Loucy (cell line): ENCODE measurements around the gene GLOD4.

ENCODE experiments used
- H2AFZ ChIP-seq: fragments of 200-600 bp; sonication (generic); 2 replicates; pipeline ENCODE4 v1.6.0; 2016; ENCODE audit warnings: antibody characterized with exemption, mild to moderate bottlenecking, low read length, moderate library complexity
- H3F3A ChIP-seq: fragments of 200-600 bp; 2 replicates; pipeline ENCODE4 v1.6.0; 2016; ENCODE audit warnings: antibody characterized with exemption, low read depth, mild to moderate bottlenecking
- H3K27me3 ChIP-seq: fragments of 200-600 bp; sonication (generic); 2 replicates; pipeline ENCODE4 v1.6.1; 2014; ENCODE audit warnings: low read length, mild to moderate bottlenecking; ENCODE audit not compliant: insufficient read depth, poor library complexity, severe bottlenecking
- H3K36me3 ChIP-seq: fragments of 200-600 bp; sonication (generic); 2 replicates; pipeline ENCODE4 v1.6.1; 2016; ENCODE audit warnings: low read length; ENCODE audit not compliant: insufficient read depth
- H3K4me1 ChIP-seq: fragments of 200-600 bp; sonication (generic); 2 replicates; pipeline ENCODE4 v1.5.1; 2014; ENCODE audit warnings: low read length, mild to moderate bottlenecking; ENCODE audit not compliant: insufficient read depth, poor library complexity, severe bottlenecking
- H3K4me2 ChIP-seq: fragments of 200-600 bp; sonication (generic); 2 replicates; pipeline ENCODE4 v1.6.0; 2014; ENCODE audit warnings: antibody characterized with exemption, low read length, low read depth, mild to moderate bottlenecking; ENCODE audit not compliant: poor library complexity, severe bottlenecking
- H3K4me3 ChIP-seq: fragments of 200-600 bp; sonication (generic); 2 replicates; pipeline ENCODE4 v1.5.1; 2014; ENCODE audit warnings: low read length, mild to moderate bottlenecking, mixed read lengths; ENCODE audit not compliant: poor library complexity, severe bottlenecking
- H3K79me2 ChIP-seq: fragments of 200-600 bp; sonication (generic); 2 replicates; pipeline ENCODE4 v1.6.1; 2014; ENCODE audit warnings: low read length; ENCODE audit not compliant: insufficient read depth
- H3K9ac ChIP-seq: fragments of 200-600 bp; sonication (generic); 2 replicates; pipeline ENCODE4 v1.6.0; 2014; ENCODE audit warnings: mild to moderate bottlenecking, low read depth, low read length, moderate library complexity; ENCODE audit not compliant: poor library complexity, severe bottlenecking
- H3K9me2 ChIP-seq: fragments of 200-600 bp; sonication (generic); replicated peaks from 2 replicates; pipeline ENCODE4 v1.6.1; 2016; ENCODE audit warnings: low read depth, low read length, mixed read lengths
- H3K9me3 ChIP-seq: fragments of 200-600 bp; sonication (generic); 2 replicates; pipeline ENCODE4 v1.6.1; 2014; ENCODE audit warnings: mild to moderate bottlenecking, antibody characterized with exemption, low read length, low read depth; ENCODE audit not compliant: insufficient read depth
- H4K20me1 ChIP-seq: fragments of 200-600 bp; sonication (generic); 2 replicates; pipeline ENCODE4 v1.6.0; 2014; ENCODE audit warnings: antibody characterized with exemption, low read length, mild to moderate bottlenecking; ENCODE audit not compliant: insufficient read depth, poor library complexity, severe bottlenecking
- CTCF ChIP-seq: fragments of 200-600 bp; sonication (generic); conservative IDR thresholded peaks from 2 replicates; pipeline ENCODE4 v1.5.1; 2014; ENCODE audit warnings: mild to moderate bottlenecking, antibody characterized with exemption, low read length
- EZH2phosphoT487 ChIP-seq: fragments of 200-600 bp; IDR thresholded peaks from 2 replicates; pipeline ENCODE4 v1.6.1; 2018; ENCODE audit warnings: antibody characterized with exemption, mild to moderate bottlenecking, moderate library complexity, borderline replicate concordance

Gene GLOD4, protein sequence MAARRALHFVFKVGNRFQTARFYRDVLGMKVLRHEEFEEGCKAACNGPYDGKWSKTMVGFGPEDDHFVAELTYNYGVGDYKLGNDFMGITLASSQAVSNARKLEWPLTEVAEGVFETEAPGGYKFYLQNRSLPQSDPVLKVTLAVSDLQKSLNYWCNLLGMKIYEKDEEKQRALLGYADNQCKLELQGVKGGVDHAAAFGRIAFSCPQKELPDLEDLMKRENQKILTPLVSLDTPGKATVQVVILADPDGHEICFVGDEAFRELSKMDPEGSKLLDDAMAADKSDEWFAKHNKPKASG

DNA sequence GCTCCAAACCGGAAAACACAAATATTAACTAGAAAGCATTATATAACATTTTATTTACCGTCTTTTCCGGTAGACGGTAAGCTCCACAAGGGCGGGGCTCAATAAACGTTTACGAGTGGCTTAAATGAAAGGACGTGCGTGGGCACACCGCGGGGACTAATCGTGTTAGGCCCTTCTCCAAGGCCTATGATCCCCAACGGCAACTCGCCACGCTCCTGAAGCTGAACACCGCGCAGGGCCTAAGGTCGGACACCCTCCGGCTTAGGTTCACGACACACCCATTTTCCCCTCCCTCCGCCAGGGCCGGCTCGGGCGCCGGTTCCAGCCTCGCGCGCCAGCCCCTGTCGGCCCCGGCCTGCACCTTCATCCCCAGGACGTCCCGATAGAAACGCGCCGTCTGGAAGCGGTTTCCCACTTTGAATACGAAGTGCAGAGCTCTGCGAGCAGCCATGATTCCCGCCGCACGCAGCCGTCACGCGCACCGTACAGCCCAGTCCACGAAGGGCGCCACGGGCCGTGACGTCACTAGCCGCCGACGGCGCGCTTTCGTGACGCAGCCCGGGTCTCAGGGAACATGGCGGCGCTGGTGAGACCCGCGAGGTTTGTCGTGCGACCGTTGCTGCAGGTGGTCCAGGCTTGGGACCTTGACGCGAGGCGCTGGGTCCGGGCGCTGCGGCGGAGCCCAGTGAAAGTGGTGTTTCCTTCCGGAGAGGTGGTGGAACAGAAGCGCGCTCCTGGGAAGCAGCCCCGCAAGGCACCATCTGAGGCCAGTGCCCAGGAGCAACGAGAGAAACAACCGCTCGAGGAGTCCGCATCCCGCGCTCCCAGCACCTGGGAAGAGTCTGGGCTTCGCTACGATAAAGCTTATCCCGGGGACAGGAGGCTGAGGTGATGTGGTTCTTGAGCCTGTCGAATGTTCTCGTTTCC lies at the start of gene GLOD4, which contains the start of gene MRM3:
Gene GLOD4, minus strand, starts transcription at position 476 of the 927 bp plus-strand sequence. Its CDS starts 25 bp downstream, at position 451.
Gene MRM3, plus strand, starts transcription at position 549 of the 927 bp plus-strand sequence. Its CDS starts 26 bp downstream, at position 575.
- TF ChIP-seq CTCF = no peak
- TF ChIP-seq EZH2phosphoT487 = no peak
- Histone ChIP-seq H3K36me3 (peaks cover 8% of the 10 kb centered on the region; the same call in 1 of the 2 replicates), H3K9ac (peak within 1 kb of the TSS; percentile 88), H3K4me2 (peak within 1 kb of the TSS; percentile 89), H4K20me1 (peaks cover 4% of the 10 kb centered on the region), H3K27me3 (no peaks in the 10 kb centered on the region), H3K9me3 (no peaks in the 10 kb centered on the region), H3K4me3 (peak within 1 kb of the TSS; percentile 96), H3F3A (no peaks in the 10 kb centered on the region), H3K4me1 (peaks cover 27% of the 10 kb centered on the region), H2AFZ (peak within 1 kb of the TSS; percentile 98), H3K9me2 (no peaks in the 10 kb centered on the region), H3K79me2 (peaks cover 58% of the 10 kb centered on the region)

DNA sequence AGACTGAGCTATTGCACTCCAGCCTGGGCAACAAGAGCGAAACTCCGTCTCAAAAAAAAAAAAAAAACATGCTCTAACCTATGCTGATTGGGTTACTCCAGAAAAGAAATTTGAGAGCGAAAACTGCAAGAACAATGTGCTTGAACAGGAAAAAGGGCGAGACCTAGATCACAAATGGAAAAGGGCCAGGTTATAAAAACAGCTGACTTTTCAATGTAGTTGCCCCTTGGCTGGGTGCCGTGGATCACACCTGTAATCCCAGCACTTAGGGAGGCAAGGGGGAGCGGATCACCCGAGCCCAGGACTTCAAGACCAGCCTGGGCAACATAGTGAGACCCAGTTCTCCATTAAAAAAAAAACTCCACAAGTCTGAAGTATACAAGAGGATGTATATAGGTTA lies 48.9 kb upstream of the GLOD4 start:
- Histone ChIP-seq H3K9me3 (no peaks in the 10 kb centered on the region; the same call in 1 of the 2 replicates), H3K4me3 (no peak overlapping the region)

More for the DNA sequence above, 48.9 kb upstream of the GLOD4 start:
- Histone ChIP-seq H3K79me2 (no peaks in the 10 kb centered on the region), H2AFZ (no peak overlapping the region), H4K20me1 (no peaks in the 10 kb centered on the region), H3K9ac (no peak overlapping the region), H3K9me2 (no peaks in the 10 kb centered on the region), H3F3A (no peaks in the 10 kb centered on the region), H3K4me1 (no peaks in the 10 kb centered on the region), H3K4me2 (no peak overlapping the region), H3K36me3 (no peaks in the 10 kb centered on the region), H3K27me3 (no peaks in the 10 kb centered on the region)
- TF ChIP-seq CTCF (no peak), EZH2phosphoT487 (no peak)
